Endothelial cell of hepatic sinusoid (primary cell): ENCODE results near the gene HNRNPUL2.

Experiments used
- in situ Hi-C: cut with HindIII; loops from 2 replicates; pipeline ENCODE4 v1.10.0; 2017; ENCODE audit warnings: low sequenced_read_pairs

The HNRNPUL2 gene

GRCh38 chr11:62671608-62672389 lies 55.5 kb downstream of the HNRNPUL2 start, which contains the start of the genes LBHD1 and UQCC3:
Gene LBHD1, minus strand, starts transcription at chr11:62672267. Its CDS starts 2,236 bp downstream, at chr11:62670031.
Gene UQCC3, plus strand, starts transcription at chr11:62671673. Its CDS starts 73 bp downstream, at chr11:62671746.
- in situ Hi-C loops, result loop anchor here (5.0 kb wide), 1 partner anchor 101 kb away; the partner anchor contains the start of gene TAF6L

DNA sequence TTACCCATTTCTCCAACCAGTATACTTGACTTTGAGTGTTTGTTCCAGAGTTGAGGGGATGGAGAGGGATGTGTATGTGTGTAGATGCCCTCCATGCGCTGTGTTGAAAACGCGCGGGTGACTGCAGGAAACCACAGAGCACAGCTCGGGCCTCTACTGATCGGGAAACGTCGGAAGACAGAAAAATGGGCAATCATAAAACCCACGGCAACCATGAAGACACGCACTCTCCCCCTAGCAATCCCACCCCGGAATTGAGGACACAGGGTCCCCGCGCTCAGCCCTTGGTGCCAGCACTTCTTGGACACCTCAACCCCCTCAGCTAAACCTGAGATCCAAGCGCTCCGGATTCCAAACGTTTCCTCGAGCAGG lies 56.0 kb downstream of the HNRNPUL2 start:
- in situ Hi-C loops, result loop anchor here (5.0 kb wide), 1 partner anchor 101 kb away; the partner anchor contains the start of gene TAF6L

GRCh38 chr11:62669420-62670161 lies 57.7 kb downstream of the HNRNPUL2 start:
- in situ Hi-C loops, result loop anchor here (5.0 kb wide), 1 partner anchor 103 kb away; the partner anchor contains the start of gene TAF6L

GRCh38 chr11:62667460-62667859 lies 59.8 kb downstream of the HNRNPUL2 start:
- in situ Hi-C loops, result no loop called here

DNA sequence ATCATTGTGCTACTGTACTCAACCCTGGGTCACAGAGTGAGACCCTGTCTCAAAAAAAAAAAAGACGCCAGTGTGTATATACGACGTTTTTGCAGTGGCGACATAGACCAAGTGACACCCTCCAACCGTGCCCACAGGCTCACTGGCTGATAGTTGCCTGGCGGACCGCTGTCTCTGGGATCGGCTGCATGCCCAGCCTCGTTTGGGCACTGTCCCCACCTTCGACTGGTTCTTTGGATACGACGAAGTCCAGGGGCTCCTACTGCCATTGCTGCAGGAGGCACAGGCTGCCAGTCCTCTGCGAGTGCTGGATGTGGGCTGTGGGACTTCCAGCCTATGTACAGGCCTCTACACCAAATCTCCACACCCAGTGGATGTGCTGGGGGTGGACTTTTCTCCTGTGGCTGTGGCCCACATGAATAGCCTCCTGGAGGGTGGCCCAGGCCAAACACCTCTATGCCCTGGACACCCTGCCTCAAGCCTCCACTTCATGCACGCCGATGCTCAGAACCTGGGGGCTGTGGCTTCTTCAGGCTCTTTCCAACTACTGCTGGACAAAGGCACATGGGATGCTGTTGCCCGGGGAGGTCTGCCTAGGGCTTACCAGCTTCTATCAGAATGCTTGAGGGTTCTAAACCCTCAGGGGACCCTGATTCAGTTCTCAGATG lies 60.9 kb downstream of the HNRNPUL2 start:
- in situ Hi-C loops, result no loop called here

- in situ Hi-C loops, result no loop called here
These were observed 61.5 kb downstream of the HNRNPUL2 start for GRCh38 chr11:62665599-62666258.

- in situ Hi-C loops, result no loop called here
These were observed 62.1 kb downstream of the HNRNPUL2 start, which contains the start of the genes C11orf98 and CSKMT for GRCh38 chr11:62665075-62665598. Gene C11orf98, minus strand, starts transcription at chr11:62665210. Its CDS starts 41 bp downstream, at chr11:62665169. Gene CSKMT, plus strand, starts transcription at chr11:62665312. Its CDS starts 568 bp downstream, at chr11:62665880.

DNA sequence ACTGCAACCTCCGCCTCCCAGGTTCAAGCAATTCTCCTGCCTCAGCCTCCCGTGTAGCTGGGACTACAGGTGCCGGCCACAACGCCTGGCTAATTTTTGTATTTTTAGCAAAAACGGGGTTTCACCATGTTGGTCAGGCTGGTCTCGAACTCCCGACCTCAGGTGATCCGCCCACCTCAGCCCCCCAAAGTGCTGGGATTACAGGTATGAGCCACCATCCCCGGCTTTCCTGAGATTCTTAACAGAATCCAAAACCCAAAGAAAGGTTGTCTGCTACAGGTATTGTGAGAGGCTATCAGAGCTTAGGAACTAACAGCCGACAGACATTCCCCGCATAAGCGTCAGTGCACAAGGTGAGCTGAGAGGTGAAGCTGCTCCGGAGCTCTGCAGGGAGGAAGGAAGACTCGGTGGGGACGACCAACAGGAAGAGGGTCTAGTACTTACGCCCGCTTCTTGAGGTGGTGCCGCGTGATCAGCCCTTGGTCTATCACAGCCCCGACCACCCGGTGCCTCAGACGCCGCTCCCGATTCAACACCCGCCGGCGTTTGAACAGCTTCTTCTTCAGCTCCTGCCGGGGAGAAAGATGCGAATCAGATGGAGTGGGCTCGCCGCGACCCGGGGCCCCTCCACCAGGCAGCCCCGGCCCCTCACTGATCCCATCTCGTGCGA lies 62.7 kb downstream of the HNRNPUL2 start:
- in situ Hi-C loops, result no loop called here
